ENCODE results near the gene PSMB11.
"Not testable (repeated sequence)": the region's sequence is repeated elsewhere in the genome, so short reads cannot be mapped to it uniquely, and the experiment has no call there.

PSMB11 gene

GRCh38 chr14:23006544-23007419 lies 35.2 kb upstream of the PSMB11 start:
- Mint-ChIP-seq H3K27ac (peak overlapping the region; percentile 96), H3K36me3 (ENCODE audit: low read depth) (no peaks in the 10 kb centered on the region), H3K27me3 (ENCODE audit: low read depth) (no peaks in the 10 kb centered on the region), H3K4me1 (ENCODE audit: low read depth) (peaks cover 33% of the 10 kb centered on the region), H3K4me3 (peak overlapping the region; percentile 94), H3K9me3 (no peaks in the 10 kb centered on the region)

GRCh38 chr14:23008831-23009230 lies 33.2 kb upstream of the PSMB11 start:
- Mint-ChIP-seq H3K27ac (peak overlapping the region; percentile 96), H3K4me3 (peak overlapping the region; percentile 90), H3K36me3 (ENCODE audit: low read depth) (no peaks in the 10 kb centered on the region), H3K9me3 (no peaks in the 10 kb centered on the region), H3K27me3 (ENCODE audit: low read depth) (no peaks in the 10 kb centered on the region), H3K4me1 (ENCODE audit: low read depth) (peaks cover 35% of the 10 kb centered on the region)

DNA sequence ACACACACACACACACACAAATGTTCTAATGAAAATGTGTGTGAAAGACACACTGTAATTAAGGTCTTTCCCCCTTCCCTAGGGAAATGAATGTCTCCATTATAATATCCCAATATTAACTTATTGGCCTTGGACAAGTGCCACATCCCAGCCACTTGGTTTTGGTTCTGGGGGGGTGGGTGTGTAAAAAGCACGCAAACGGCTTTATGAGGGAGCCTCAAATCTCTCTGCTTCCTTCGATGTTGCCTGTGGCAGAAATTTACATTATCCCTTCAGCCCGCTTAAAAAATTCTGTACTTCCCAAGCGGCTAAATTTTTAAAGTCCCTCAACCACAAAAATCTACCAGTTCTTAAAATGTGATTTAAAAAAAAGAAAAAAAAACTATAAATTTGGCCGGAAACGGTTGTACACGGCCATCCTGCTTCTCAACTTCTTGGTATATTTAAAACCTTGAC lies 32.5 kb upstream of the PSMB11 start:
- peak overlapping the region; percentile 90 for H3K4me3 Mint-ChIP-seq
- no peaks in the 10 kb centered on the region for H3K36me3 Mint-ChIP-seq (ENCODE audit: low read depth)
- H3K9me3 Mint-ChIP-seq = no peaks in the 10 kb centered on the region
- H3K27ac Mint-ChIP-seq = peak overlapping the region; percentile 89
- no peaks in the 10 kb centered on the region for H3K27me3 Mint-ChIP-seq (ENCODE audit: low read depth)
- peaks cover 35% of the 10 kb centered on the region for H3K4me1 Mint-ChIP-seq (ENCODE audit: low read depth)

DNA sequence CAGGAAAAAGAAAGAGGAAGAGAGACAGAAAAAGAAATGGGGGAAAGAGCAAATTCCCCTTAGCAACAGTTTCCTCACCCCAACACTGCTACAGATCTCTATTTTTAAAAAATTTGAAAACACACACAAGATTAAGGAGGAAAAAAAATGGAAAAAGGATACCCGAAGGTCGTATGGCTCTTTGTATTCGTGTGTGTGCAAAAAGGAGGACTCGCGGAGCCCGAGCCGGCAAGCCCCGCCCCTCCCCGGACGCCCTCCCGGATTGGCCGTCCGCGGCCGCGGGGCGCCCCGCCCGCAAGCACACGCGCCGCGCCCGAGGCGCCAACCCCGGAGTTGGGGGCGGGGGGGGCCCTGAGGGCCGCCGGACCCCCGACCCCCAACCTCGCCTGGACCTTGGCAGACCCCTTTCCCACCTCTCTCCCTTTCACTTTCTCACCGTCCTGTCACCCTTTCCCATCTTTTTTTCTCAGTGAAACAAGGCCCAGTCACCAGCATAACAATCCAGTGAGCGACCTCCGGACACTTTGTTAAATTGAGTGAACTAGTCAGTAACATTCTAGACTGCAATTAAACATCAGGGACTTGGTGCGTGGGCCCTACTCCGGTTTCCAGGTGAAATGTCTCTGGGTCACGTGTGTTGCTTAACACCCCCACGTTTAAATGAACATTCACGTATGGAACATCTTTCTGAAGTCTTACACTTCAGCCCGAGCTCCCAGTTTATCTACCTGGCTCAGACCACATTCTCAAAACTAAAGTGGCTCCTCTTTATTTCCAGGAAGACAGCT lies 31.9 kb upstream of the PSMB11 start, which contains the start of gene C14orf93:
C14orf93 (minus strand) TSS at position 205 of the 788 bp plus-strand sequence. CDS start 11,120 bp downstream, outside the sequence.
- H3K4me1 Mint-ChIP-seq (ENCODE audit: low read depth) = peaks cover 32% of the 10 kb centered on the region
- H3K9me3 Mint-ChIP-seq = no peaks in the 10 kb centered on the region

GRCh38 chr14:23013054-23013748 lies 28.8 kb upstream of the PSMB11 start:
- Mint-ChIP-seq H3K27me3 (ENCODE audit: low read depth) (no peaks in the 10 kb centered on the region), H3K36me3 (ENCODE audit: low read depth) (no peaks in the 10 kb centered on the region), H3K27ac (no peak overlapping the region), H3K4me3 (no peak overlapping the region), H3K4me1 (ENCODE audit: low read depth) (peaks cover 22% of the 10 kb centered on the region), H3K9me3 (no peaks in the 10 kb centered on the region)

More for the DNA sequence above, 31.9 kb upstream of the PSMB11 start, which contains the start of gene C14orf93:
- Mint-ChIP-seq H3K36me3 (ENCODE audit: low read depth) (no peaks in the 10 kb centered on the region), H3K27ac (peak within 1 kb of the TSS; percentile 96), H3K27me3 (ENCODE audit: low read depth) (no peaks in the 10 kb centered on the region), H3K4me3 (peak within 1 kb of the TSS; percentile 90)

DNA sequence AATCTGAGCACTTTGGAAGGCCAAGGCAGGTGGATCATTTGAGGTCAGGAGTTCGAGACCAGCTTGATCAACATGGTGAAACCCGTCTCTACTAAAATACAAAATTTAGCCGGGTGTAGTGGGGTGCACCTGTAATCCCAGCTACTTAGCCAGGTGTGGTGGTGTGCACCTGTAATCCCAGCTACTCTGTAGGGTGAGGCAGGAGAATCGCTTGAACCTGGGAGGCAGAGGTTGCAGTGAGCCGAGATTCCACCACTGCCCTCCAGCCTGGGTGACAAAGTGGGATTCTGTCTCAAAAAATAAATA lies 28.3 kb upstream of the PSMB11 start:
- H3K9me3 Mint-ChIP-seq; H3K36me3 Mint-ChIP-seq (ENCODE audit: low read depth): not testable (repeated sequence)

GRCh38 chr14:23015618-23016017 lies 26.4 kb upstream of the PSMB11 start:
- Mint-ChIP-seq H3K27me3 (ENCODE audit: low read depth) (no peaks in the 10 kb centered on the region), H3K27ac (peak overlapping the region; percentile 5), H3K36me3 (ENCODE audit: low read depth) (peaks cover under 1% of the 10 kb centered on the region), H3K9me3 (no peaks in the 10 kb centered on the region), H3K4me3 (peak overlapping the region; percentile 24), H3K4me1 (ENCODE audit: low read depth) (peaks cover 9% of the 10 kb centered on the region)

More for the DNA sequence above, 28.3 kb upstream of the PSMB11 start:
- not testable (repeated sequence) for H3K27me3 Mint-ChIP-seq (ENCODE audit: low read depth); H3K4me3 Mint-ChIP-seq; H3K27ac Mint-ChIP-seq
- H3K4me1 Mint-ChIP-seq (ENCODE audit: low read depth) = peaks cover 18% of the 10 kb centered on the region

DNA sequence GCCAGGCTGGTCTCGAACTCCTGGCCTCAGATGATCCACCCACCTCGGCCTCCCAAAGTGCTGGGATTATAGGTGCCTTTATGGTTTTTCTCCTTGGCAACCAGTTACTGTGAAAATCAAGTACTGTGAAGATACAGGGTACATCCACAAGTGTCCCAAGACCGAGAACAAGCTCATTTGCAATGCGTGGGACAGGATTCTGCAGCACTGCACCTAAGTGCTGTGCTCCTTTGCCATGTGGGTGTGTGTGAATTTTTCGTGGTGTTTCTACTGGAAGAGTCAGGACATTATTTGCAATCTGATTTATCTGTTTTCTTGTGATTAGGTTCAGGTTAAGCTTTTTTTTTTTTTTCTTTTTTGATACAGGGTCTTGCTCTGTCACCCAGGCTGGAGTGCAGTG lies 24.9 kb upstream of the PSMB11 start:
- H3K27me3 Mint-ChIP-seq (ENCODE audit: low read depth) = no peaks in the 10 kb centered on the region
- peaks cover 17% of the 10 kb centered on the region for H3K4me1 Mint-ChIP-seq (ENCODE audit: low read depth)
- no peaks in the 10 kb centered on the region for H3K9me3 Mint-ChIP-seq
- H3K36me3 Mint-ChIP-seq (ENCODE audit: low read depth) = peaks cover 9% of the 10 kb centered on the region
- H3K27ac Mint-ChIP-seq = no peak overlapping the region
- H3K4me3 Mint-ChIP-seq = no peak overlapping the region

GRCh38 chr14:23018107-23018506 lies 23.9 kb upstream of the PSMB11 start:
- Mint-ChIP-seq H3K36me3 (ENCODE audit: low read depth) (peaks cover 11% of the 10 kb centered on the region), H3K27ac (no peak overlapping the region), H3K4me3 (no peak overlapping the region), H3K4me1 (ENCODE audit: low read depth) (peaks cover 20% of the 10 kb centered on the region), H3K27me3 (ENCODE audit: low read depth) (no peaks in the 10 kb centered on the region), H3K9me3 (no peaks in the 10 kb centered on the region)

GRCh38 chr14:23020143-23021128 lies 21.6 kb upstream of the PSMB11 start:
- no peak overlapping the region for H3K4me3 Mint-ChIP-seq
- H3K27ac Mint-ChIP-seq = no peak overlapping the region
- peaks cover 38% of the 10 kb centered on the region for H3K4me1 Mint-ChIP-seq (ENCODE audit: low read depth)

DNA sequence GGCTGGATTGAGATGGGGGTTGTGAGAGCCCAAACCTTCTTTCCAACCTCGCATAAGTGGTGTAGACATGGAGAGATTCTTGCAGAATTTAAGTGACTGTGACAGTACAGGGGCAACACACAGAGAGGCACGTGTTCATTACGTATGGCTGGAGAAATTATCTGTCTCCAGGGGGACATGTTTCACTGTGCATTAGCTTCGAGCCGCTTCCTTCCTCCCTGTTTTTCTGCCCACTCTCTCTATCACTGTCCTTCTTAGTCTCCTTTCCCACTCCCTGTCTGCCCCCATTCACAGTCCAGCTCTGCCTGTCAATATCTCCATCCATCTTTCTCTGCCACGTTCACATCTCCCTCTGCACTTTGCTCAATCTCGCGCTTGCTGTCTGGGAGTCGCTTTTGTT lies 20.6 kb upstream of the PSMB11 start:
- Mint-ChIP-seq H3K9me3 (no peaks in the 10 kb centered on the region), H3K4me3 (no peak overlapping the region), H3K36me3 (ENCODE audit: low read depth) (peaks cover 35% of the 10 kb centered on the region), H3K27ac (no peak overlapping the region), H3K4me1 (ENCODE audit: low read depth) (peaks cover 38% of the 10 kb centered on the region), H3K27me3 (ENCODE audit: low read depth) (no peaks in the 10 kb centered on the region)

More at GRCh38 chr14:23020143-23021128, 21.6 kb upstream of the PSMB11 start:
- no peaks in the 10 kb centered on the region for H3K9me3 Mint-ChIP-seq
- H3K27me3 Mint-ChIP-seq (ENCODE audit: low read depth) = no peaks in the 10 kb centered on the region
- peaks cover 27% of the 10 kb centered on the region for H3K36me3 Mint-ChIP-seq (ENCODE audit: low read depth)

- Mint-ChIP-seq H3K4me3 (no peak overlapping the region), H3K27me3 (ENCODE audit: low read depth) (no peaks in the 10 kb centered on the region), H3K27ac (no peak overlapping the region), H3K4me1 (ENCODE audit: low read depth) (peaks cover 38% of the 10 kb centered on the region), H3K36me3 (ENCODE audit: low read depth) (peaks cover 35% of the 10 kb centered on the region), H3K9me3 (no peaks in the 10 kb centered on the region)
Measured at GRCh38 chr14:23021889-23022442, 20.0 kb upstream of the PSMB11 start.

Measured in T-helper 1 cell treated with Interleukin-12 subunit alpha and Interleukin-12 subunit beta and Interleukin-4 antibody, amounts not matched to agents 30 μg/mL and 1 μg/mL, for 36 hours (primary cell).